ENCODE results near the gene RAB20.

DNA sequence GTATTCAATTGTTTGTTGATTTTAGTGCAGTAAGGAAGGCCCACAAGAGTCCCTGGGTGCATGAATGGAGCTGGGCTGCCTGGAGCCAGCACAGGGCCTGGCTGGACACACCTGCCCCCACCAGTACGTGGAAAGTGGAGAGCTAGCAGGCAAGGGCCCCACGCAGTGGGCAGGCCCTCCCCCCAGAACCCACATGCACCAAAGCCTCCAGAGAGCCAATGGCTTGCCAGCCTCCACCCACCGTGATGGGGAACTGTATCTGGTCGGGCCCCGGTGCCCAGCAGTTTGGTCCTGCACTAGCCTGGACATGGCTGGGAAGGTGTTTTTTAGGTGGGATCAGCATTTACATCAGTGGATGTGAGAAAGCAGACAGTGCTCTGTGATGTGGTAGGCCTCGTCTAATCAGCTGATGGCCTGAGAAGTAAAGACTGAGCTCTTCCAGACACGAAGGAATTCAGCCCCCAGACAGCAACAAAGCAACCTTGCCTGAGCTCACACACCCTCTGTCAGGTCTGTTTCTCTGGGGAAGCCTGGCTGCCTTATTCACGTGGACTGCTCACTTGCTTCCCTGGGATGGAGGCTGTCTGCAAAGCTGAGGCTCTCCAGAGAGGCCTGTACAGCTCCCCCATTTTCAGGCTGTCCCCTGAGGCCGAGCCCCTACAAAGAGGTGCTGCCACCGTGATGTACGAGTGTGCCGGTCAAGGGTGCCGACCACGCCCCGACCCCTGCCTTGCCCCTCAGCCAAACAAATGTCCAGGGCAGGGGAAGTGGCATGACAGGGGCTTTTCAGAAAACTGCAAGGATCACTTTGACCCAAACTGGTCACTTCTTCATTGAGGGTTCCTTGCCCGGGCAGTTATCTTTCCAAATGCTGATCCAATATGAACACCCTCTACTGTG, 27.5 kb downstream of the RAB20 start:
- TF ChIP-seq FOXA1 (IDR thresholded peaks at IDR 0.05) (no peak), SP1 (IDR thresholded peaks at IDR 0.05) (no peak), YY1 (IDR thresholded peaks at IDR 0.05) (no peak), TAF1 (conservative IDR thresholded peaks at IDR 0.05) (no peak)
- TF ChIP-seq, protein P1, sequence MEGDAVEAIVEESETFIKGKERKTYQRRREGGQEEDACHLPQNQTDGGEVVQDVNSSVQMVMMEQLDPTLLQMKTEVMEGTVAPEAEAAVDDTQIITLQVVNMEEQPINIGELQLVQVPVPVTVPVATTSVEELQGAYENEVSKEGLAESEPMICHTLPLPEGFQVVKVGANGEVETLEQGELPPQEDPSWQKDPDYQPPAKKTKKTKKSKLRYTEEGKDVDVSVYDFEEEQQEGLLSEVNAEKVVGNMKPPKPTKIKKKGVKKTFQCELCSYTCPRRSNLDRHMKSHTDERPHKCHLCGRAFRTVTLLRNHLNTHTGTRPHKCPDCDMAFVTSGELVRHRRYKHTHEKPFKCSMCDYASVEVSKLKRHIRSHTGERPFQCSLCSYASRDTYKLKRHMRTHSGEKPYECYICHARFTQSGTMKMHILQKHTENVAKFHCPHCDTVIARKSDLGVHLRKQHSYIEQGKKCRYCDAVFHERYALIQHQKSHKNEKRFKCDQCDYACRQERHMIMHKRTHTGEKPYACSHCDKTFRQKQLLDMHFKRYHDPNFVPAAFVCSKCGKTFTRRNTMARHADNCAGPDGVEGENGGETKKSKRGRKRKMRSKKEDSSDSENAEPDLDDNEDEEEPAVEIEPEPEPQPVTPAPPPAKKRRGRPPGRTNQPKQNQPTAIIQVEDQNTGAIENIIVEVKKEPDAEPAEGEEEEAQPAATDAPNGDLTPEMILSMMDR (IDR thresholded peaks at IDR 0.05; ENCODE audit: low read depth, low read length, missing input control) = no peak
- TF ChIP-seq, protein P2, sequence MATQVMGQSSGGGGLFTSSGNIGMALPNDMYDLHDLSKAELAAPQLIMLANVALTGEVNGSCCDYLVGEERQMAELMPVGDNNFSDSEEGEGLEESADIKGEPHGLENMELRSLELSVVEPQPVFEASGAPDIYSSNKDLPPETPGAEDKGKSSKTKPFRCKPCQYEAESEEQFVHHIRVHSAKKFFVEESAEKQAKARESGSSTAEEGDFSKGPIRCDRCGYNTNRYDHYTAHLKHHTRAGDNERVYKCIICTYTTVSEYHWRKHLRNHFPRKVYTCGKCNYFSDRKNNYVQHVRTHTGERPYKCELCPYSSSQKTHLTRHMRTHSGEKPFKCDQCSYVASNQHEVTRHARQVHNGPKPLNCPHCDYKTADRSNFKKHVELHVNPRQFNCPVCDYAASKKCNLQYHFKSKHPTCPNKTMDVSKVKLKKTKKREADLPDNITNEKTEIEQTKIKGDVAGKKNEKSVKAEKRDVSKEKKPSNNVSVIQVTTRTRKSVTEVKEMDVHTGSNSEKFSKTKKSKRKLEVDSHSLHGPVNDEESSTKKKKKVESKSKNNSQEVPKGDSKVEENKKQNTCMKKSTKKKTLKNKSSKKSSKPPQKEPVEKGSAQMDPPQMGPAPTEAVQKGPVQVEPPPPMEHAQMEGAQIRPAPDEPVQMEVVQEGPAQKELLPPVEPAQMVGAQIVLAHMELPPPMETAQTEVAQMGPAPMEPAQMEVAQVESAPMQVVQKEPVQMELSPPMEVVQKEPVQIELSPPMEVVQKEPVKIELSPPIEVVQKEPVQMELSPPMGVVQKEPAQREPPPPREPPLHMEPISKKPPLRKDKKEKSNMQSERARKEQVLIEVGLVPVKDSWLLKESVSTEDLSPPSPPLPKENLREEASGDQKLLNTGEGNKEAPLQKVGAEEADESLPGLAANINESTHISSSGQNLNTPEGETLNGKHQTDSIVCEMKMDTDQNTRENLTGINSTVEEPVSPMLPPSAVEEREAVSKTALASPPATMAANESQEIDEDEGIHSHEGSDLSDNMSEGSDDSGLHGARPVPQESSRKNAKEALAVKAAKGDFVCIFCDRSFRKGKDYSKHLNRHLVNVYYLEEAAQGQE (IDR thresholded peaks at IDR 0.05) = no peak

All from liver (tissue), 3 donors.